NCI-H2107 (cell line): Measurements from ENCODE around the gene NIPSNAP3A.

Experiments used
- DNase-seq: peaks from one replicate; lab custom pipeline; 2025; lab: John Stamatoyannopoulos, UW

The NIPSNAP3A gene

DNA sequence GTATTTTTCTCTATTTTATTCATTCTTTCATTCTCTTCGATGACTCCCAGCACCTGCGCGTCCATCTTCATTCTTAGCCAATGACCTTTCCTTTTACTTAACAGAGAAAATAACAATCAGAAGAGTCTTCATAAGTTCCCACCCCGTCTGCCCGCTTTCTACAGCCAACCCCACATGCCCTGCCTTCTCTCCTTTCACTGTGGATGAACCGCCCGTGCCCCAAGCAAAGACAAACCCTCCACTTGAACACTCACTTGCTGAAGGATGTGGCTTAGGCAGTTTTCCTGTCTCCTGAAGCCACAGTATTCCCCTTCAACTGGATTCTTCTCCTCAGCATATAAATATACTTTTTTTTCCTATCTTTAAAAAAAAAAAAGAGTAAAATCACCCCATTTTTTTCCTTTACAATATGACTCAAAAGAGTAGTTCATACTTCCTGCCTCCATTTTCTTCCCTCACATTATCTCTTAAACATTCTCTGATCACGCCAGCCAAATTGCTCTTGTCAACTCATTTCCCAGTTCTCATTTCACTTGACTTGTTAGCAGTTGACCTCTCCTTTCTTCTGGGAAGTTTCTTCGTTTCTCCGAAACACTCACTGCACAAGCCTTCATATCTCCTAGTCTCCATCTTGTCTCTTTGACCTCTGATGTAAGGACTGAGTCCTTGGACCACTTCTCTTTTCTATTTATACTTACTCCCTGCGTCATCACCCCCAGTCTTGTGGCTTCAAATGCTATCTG is 27.5 kb downstream of the NIPSNAP3A start:
- DNase-seq, result no peak

DNA sequence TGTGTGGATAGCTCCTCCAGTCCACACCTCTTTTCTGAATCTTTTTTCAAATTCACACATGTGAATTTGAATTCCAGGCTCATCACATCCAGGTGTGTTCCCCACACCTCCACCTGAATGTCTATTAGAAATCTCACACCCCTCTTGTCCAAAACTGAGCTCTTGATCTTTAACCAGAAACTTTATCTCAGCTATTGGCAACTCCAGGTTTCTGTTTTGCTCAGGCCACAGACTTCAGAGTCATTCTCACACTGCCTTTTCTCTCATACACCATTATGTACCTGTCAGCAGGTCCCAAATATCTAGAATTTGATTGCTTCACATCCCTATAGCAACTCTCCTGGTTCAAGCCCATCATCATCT is 28.1 kb downstream of the NIPSNAP3A start:
- no peak for DNase-seq

DNA sequence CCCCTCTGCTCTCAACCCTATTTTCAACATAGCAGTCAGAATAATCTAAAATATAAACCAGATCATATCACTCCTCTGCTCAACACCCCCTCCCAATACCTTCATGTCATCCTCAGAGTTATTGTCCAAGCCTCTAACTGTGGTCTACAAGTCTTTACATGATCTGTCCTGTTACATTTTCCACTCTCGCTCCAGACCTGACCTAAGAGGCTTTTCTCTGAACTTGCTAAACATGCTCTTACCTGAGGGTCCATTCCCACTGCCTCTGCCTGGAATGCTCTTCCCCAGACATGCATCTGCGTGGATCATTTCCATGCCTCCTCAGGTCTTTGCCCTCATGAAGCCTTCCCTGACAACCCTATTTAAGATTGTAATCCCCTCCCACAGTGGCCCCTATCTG is 28.5 kb downstream of the NIPSNAP3A start:
- DNase-seq, result no peak

DNA sequence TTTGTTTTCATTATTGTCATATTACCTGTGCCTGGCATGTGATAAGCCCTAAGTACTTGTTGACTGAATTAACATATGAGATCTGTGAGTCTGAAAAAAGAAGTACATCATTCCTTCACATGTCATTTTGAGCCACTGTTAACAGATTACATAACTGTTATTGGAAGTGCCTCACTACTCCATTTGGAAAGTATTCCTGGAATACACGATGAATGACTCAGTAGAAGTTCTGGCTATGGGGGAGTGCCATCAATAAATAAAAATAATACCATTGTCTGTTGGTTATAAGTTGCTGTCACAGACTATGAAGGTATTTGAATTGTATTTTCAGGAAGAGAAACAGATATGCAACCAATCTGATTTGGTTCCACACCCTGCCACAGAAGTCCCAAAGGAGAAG is 29.3 kb downstream of the NIPSNAP3A start:
- no peak for DNase-seq

DNA sequence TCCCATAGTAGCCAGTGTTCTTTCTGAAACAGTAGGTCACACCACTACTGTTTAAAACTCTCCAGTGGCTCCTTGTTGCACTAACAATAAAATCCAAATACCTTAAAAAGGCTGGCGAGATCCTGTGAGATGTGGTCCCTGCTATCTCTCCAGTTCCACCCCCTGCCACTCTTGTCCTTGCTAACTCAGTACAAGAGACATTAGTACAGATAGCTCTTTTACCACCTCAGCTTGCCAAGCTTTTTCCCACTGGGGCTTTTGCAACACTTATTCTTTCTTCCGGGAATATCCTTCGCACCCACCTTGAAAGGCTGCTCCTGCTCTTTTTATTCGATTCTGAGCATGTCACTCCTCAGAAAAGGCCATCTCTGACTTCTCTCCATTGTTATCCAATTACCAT is 31.3 kb downstream of the NIPSNAP3A start:
- no peak for DNase-seq

DNA sequence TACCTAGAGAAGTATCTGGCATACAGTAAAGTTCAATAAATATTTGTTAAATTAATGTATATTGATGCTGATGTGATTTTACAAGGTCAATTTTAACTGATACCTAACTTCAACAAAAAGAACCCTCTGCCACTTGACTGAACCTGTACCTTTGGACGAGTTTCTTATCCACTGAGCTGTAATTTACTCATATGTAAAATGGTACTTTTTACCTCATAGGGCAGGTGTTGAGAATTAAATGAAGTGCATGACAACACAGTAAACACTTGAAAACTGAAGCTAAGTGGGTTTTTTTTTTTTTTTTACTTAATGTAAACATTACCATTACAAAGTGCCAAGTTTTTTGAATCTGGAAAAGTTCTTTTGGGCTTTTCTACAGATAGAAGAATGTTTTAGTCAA is 31.9 kb downstream of the NIPSNAP3A start:
- no peak for DNase-seq

DNA sequence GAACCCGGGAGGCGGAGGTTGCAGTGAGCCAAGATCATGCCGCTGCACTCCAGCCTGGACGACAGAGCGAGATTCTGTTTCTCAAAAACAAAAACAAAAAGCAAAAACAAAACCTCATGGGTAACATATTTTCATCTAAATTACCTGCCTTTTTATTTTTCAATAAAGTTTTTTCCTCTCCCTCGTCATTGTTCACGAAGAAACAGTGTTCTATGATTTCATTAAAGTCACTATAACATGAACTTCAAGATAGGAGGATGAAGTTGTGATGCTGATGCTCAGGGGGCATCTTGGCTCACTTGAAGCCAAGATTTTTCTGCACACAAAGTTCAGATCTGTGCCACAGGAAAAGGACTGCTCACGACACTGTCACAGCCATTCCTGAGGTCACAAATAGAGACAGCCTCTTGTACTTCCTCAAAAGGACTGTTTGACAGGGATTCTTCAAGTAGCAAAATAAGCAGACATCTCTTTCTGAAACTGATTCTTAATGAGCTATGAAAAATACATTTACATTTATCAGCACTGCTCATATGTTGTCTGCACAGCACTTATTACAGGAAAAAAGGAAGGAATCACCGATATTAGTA is 32.6 kb downstream of the NIPSNAP3A start:
- no peak for DNase-seq

DNA sequence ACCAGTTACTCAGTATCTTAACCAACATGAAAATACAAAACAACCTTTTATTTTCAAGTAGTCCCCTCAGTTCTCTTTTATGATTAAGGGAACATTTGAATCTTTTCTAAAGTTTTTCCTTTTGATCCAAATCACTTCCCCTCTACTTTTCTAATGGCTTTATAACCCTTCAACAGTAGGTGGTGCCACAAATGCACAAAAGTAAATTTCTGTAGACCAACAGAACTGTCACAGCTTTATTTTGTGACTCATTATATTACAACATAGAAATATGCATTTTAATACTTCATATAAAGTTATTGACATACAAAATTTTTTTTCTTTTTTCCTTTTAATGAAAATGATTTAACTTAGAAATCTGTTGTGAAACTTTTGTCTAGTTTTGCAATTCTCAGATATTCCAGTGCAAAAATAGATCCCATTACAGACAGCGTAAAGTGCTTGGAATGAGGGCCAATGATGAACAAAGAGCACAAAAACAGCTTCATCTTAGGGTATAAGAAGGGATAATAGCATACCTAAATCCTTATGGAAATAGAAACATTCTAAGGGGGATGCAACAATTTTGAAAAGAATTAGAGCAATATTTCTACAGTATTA is 33.4 kb downstream of the NIPSNAP3A start:
- no peak for DNase-seq

DNA sequence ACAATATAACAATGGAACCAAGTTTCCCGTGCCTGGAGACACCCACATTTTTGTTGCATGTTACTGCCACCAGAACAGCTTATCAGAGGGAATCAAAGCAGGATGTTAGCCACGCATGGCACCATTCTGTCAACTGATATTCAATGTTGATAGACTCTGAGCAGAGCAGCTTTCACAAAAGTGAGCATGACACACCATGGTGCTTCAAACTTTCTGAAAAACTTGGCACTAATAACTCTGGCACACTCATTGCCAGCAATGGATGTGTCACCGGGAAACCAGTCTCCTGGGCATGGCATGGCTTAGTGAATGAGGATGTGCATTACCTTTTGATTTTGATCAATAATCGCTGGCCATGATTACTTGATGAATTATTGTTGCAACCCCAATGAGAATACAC is 36.1 kb downstream of the NIPSNAP3A start:
- no peak for DNase-seq

DNA sequence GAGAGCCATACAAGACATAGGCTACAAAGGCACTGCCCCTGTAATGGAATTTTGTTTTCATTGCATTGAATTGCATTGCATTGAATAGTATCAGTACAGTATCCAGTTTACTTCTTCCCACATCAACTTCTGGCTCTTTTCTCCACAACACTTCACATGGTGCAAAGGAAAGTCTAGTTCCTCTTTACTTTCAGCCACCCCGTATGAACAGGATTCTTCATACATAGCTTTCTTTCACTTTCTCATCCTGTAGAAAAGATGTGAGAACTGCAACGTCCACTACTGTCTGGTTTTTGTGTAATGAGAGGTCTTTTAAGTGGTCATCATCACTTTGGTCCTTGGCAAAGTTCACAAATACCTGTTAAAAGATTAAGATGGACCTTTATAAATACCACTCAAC is 36.6 kb downstream of the NIPSNAP3A start:
- DNase-seq, result no peak

DNA sequence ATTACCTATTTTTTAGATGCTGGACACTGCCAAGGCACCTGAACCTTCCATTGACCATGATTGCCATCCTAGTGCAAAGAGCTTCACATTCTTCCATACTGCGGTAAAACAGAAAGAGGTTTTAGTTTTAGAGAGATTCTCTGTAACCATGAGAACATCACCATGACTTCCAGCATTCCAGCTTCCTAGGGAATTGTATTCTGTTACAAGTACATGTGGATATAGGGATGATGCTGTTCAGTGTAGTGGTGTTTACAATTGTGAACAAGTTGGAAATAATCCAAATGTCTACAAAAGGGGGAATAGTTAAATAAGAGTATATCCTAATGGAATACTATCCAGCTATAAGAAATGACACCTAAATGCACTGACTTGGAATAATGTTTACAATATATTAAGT is 38.8 kb downstream of the NIPSNAP3A start:
- no peak for DNase-seq

DNA sequence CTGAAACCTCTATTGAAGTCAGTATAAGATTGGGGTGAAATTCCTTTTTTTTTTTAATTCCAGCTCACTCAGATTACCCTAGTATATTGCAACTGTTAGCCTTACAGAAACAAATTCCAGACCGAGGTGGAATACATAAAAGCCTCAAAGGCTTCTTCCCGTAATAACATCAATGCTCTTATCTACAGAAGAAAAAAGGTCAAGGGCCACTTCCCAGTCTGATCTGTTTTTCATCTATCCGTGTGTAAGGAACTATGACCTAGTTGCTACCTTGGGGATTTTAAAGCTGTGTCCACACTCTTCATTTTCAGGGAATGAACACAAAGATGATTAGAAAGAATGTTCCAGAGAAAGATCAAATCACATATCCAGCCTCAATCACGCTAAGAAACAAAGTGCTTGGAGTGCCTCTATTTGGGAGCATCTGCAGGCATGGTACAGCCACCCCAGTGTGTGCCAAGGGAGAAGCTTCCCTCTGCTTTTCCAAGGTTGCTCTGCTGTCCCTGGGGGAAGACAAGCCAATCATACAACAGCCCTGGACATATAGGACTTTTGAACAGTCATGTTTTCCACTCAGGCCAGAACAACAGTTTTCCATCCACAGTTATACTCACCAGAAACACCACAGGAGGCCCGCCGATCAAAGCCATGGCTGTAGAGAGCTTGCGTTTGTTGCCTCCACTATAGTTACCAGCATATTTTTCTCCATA is 40.0 kb downstream of the NIPSNAP3A start:
- DNase-seq, result no peak

DNA sequence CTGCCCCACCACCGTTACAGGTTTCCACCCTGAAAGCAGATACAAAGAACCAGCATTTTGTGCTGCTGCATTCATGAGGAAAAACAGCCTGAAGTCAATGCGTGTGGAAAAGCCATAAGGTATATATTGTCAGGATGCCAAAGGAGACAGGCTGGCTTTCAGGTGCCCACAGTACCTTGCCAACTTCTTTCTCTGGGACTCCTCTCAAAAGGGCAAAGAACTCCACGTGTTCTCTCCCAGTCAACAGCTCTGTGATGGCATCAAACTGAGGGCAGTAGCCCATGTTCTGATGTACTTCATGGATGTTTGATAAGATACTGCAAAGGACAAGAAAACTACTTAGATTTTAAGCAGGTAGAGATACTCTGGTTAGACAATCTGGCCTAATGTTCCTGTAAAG is 40.8 kb downstream of the NIPSNAP3A start:
- DNase-seq, result no peak

DNA sequence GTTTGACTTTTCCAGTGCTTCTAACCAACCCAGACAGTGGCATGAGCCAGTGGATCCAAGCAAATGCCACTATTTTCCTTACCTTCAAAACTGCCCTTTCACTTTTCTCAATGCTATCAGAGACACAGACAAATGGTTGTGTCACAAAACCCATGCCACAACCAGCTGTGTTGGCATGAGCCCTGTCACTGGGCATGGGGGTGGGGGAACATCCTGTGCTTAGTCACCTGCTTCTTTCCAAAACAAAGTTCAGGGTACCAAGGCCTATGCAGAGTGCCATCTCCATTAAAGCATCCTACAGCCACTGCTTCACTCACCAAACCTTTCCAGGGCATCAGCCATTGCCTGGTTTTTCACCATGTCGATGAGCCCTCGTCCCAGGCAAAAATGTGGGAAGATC is 46.6 kb downstream of the NIPSNAP3A start:
- DNase-seq, result no peak

DNA sequence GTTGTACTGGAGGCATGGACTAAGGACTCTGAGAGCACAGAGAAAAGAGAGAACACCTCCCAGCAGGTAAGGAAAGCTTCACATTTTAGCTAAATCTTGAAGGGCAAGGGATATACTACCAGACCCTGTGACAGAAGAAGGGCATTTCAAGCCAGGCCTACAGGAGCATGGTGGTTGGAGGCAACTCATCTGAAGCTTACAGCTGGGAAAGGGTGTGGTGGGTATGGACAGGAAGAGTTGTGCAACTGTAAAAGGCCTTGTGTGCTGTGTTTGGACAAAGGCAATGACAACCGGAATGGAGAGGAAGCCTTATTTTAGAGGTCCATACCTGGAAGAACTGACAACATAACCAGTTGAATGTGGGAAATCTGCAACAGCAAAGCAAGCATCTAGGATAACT is 47.6 kb downstream of the NIPSNAP3A start:
- no peak for DNase-seq

DNA sequence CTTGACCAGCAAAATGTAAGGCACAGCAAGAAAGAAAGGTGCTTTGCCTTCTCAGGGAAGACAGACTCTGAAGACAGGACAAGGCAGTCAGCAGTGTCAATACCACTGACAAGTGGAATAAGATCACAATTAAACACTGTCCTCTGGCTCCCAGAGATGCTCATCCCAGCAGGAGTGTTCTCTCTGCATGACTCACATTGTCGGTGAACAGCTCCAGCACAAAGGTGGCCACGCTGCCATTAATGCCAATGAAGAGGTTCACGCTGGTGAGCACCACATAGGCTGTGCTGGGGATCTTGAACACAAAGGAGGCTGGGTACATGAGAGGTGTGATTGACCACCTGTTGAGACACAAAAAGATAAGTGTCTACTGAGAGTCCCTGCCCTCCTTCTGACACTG is 48.4 kb downstream of the NIPSNAP3A start:
- no peak for DNase-seq

DNA sequence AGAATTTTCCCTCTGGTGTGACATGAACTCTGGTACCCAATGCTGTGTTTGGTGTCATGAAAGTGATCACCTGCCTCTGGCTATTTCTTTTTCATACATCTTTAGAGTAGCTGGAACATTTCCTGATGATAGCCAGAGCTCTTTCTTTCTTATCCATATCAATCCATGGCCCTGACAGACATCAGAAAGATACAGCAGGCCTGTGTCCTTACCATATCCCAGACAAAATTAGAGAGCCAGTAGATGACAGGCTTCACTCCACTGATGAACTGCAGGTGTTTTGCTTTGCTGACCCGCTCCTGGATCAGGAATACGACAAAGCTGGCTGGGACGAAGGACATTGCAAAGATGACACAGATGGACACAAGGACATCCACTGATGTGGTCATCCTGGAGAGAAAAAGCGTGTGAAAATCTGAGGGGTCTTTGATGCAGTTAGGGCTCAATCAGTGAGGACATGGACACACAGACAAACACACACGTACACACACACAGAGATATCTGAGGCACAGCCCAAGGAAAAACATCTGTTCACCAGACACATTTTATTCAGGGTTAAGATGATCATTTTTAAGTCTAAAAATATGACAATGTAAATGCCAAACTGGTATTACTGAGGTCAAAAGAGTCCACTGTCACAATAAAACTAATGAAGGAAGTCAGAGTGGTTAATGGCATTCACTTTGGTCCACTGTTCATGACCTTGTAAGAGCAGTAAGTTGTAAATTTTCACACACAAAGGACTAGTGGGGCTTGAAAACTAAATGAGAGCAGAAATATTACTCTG is 50.9 kb downstream of the NIPSNAP3A start:
- DNase-seq, result no peak

DNA sequence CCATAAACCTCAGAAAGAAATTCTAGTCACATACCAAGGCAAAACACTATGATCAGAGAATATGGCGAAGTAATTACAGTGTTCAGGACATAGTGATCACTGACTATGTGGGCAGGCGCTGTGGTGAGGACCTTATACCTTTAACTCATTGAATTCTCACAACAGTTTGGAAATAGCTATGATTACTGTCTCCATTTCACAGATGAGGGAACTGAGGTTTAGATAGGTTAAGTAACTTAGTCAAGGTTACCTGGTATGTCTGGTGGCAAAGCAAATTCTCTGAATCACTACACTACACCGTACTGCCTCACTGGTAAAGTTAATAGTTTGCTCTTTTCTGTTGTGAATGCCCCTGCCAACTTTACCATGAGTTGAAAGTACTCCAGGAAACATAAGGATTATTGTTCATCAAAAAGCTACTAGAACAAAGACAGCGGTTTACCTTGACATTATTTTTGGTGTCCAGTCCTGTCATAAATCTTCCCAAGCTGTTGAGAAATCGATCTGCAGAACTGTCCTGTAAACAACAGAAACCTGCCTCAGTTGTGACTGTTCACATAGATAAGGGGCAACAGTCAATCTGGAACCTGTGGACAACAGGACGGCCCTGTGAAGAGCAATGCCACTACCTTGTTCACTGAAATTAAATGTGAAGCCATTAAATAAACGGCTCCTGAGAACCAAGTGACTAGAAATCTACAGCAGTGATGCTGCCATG is 52.7 kb downstream of the NIPSNAP3A start:
- no peak for DNase-seq

DNA sequence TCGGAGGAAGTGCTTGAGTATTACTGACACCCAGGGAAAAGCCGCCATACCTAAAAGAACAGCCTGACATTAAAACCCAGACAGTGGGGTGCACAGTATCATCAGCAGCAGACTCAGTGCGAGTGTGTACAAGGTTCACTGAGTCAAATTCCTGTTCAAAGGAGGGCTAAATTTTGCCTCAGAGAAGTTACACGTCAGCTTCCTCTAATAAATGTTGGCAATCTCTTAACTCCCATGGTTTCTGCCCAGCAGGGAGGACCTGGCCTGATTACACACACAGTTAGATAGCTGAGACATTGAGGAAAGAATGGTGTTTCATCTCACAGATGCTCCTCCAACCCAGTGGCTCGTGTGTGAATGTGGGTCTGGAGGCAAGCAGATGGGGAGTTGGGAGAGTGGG is 54.6 kb downstream of the NIPSNAP3A start:
- DNase-seq, result no peak

DNA sequence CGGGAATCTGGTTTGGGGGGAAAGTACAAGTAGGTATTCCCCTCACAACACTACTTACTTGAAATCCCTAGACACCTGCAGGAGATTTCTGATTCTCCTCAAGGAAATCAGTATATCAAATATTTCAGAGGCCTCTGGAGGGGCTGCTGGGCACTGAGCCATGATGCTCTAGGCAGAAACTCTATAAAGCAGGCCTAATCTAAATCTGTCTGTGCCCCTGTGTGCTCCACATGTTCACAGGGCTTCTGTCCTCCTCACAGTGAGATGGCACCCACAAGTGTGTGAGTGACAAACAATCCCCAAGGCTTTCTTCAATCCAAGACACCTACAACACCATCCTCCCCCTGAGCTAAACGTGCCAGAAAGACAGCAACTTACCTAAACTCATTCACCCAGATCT is 55.4 kb downstream of the NIPSNAP3A start:
- DNase-seq, result no peak

DNA sequence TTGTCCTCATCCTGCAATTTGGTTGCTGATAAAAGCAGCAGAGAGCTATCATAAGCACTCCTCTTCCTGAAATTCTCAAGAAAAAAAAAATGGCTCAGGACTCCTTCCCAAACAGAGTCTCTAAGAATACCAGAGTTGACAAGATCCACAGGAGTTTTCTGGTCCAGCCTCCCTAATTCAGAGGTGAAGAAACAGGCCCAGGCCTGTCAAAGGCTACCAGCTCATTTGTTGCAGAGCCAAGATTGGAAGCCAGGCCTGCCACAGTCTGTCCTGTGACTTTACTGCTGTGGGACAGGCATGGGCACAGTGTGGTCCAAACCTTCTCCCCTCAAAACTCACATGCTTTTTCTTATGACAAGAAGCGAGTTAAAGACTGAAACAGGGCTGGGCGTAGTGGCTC is 58.0 kb downstream of the NIPSNAP3A start:
- DNase-seq, result no peak
